Caco-2 (cell line): ENCODE results near the gene SP140L. TPM values are rescaled to one million over a fixed set of nuclear protein-coding genes. Genes with fewer than 3 reads are reported as not detected.
"Not testable (repeated sequence)": the region's sequence is repeated elsewhere in the genome, so short reads cannot be mapped to it uniquely, and the experiment has no call there.

Experiments used
- BruUV-seq: library from RNA; stranded (reverse); fragments of 400-500 nt; replicated peaks from 2 replicates; lab custom pipeline; 2021; lab: Mats Ljungman, UMichigan
- CTCF ChIA-PET: fragments of 300-600 bp; sonication (Branson Sonifier 250); formaldehyde crosslinking; loops from one replicate; lab custom pipeline; 2022; ENCODE audit warnings: antibody characterized with exemption; lab: Charles Lee
- POLR2A ChIA-PET: fragments of 300-600 bp; sonication (Branson Sonifier 250); formaldehyde crosslinking; loops from one replicate; lab custom pipeline; 2022; ENCODE audit warnings: antibody characterized with exemption; lab: Charles Lee
- DNase-seq, 2 experiments: peaks; one replicate each; pipeline versions ENCODE4 v3.0.0 to v3.0.0-alpha.2; 2020 to 2022
- H3K27me3 ChIP-seq: replicated peaks from 2 replicates; pipeline ENCODE4 v1.6.0; 2011; ENCODE audit warnings: low read length; ENCODE audit not compliant: control insufficient read depth, insufficient read depth
- H3K36me3 ChIP-seq: 2 replicates; pipeline ENCODE4 v1.5.1; 2011; ENCODE audit warnings: low read length; ENCODE audit not compliant: control insufficient read depth, insufficient read depth
- H3K4me1 ChIP-seq: fragments of 250-450 bp; sonication (Bioruptor Pico); 2 replicates; pipeline ENCODE4 v1.5.1; 2020; ENCODE audit warnings: mild to moderate bottlenecking
- H3K4me3 ChIP-seq: 2 replicates; pipeline ENCODE4 v1.5.1; 2011; ENCODE audit warnings: low read depth, mild to moderate bottlenecking, control low read depth, low read length
- H3K9me3 ChIP-seq: fragments of 250-450 bp; sonication (Bioruptor Pico); 2 replicates; pipeline ENCODE4 v1.5.1; 2020; ENCODE audit warnings: mild to moderate bottlenecking, moderate library complexity
- H3K27ac Mint-ChIP-seq: one replicate; pipeline ENCODE4 v1.8.0; 2022; ENCODE audit warnings: mixed read lengths; ENCODE audit not compliant: unreplicated experiment
- H3K27me3 Mint-ChIP-seq: one replicate; pipeline ENCODE4 v1.8.0; 2022; ENCODE audit warnings: mixed read lengths; ENCODE audit not compliant: insufficient read depth, unreplicated experiment
- H3K36me3 Mint-ChIP-seq: one replicate; pipeline ENCODE4 v1.8.0; 2022; ENCODE audit warnings: mild to moderate bottlenecking, mixed read lengths; ENCODE audit not compliant: insufficient read depth, unreplicated experiment
- H3K4me1 Mint-ChIP-seq: one replicate; pipeline ENCODE4 v1.8.0; 2022; ENCODE audit warnings: low read depth, mixed read lengths; ENCODE audit not compliant: unreplicated experiment
- H3K4me3 Mint-ChIP-seq: one replicate; pipeline ENCODE4 v1.8.0; 2022; ENCODE audit warnings: mild to moderate bottlenecking, moderate library complexity, mixed read lengths; ENCODE audit not compliant: unreplicated experiment
- H3K9me3 Mint-ChIP-seq: one replicate; pipeline ENCODE4 v1.8.0; 2022; ENCODE audit warnings: mixed read lengths; ENCODE audit not compliant: unreplicated experiment
- intact Hi-C: fragments of 100-400 bp; cut with micrococcal nuclease; formaldehyde crosslinking; loops from one replicate; pipeline ENCODE4 v1.10.0; 2022; ENCODE audit not compliant: unreplicated experiment
- total RNA-seq: library from RNA; stranded (reverse); gene quantifications from 2 replicates; pipeline ENCODE4 v1.2.3, GENCODE V29; 2022
- TF ChIP-seq, protein P1 (sequence below), 2 experiments: fragments of 200-600 bp in 1 of 2; IDR thresholded peaks; 1 replicate in 1 of 2; 2 replicates in 1 of 2; pipeline versions ENCODE4 v1.5.1 to v1.8.0; 2011 to 2022; ENCODE audit warnings: antibody characterized with exemption in 1 of 2, control low read depth in 1 of 2, inconsistent platforms in 1 of 2, low read depth in 1 of 2, low read length in 1 of 2, mild to moderate bottlenecking in 1 of 2, moderate library complexity in 1 of 2; ENCODE audit not compliant: insufficient read depth in 1 of 2, severe bottlenecking in 1 of 2, unreplicated experiment in 1 of 2

SP140L gene
- total RNA-seq, 1 experiment from 2014 or later = not detected

- H3K4me1 ChIP-seq = no peaks in the 10 kb centered on the region
- H3K9me3 ChIP-seq = no peaks in the 10 kb centered on the region
- intact Hi-C loops = no loop called here
- H3K4me3 ChIP-seq = no peak overlapping the region
- TF ChIP-seq, protein P1, sequence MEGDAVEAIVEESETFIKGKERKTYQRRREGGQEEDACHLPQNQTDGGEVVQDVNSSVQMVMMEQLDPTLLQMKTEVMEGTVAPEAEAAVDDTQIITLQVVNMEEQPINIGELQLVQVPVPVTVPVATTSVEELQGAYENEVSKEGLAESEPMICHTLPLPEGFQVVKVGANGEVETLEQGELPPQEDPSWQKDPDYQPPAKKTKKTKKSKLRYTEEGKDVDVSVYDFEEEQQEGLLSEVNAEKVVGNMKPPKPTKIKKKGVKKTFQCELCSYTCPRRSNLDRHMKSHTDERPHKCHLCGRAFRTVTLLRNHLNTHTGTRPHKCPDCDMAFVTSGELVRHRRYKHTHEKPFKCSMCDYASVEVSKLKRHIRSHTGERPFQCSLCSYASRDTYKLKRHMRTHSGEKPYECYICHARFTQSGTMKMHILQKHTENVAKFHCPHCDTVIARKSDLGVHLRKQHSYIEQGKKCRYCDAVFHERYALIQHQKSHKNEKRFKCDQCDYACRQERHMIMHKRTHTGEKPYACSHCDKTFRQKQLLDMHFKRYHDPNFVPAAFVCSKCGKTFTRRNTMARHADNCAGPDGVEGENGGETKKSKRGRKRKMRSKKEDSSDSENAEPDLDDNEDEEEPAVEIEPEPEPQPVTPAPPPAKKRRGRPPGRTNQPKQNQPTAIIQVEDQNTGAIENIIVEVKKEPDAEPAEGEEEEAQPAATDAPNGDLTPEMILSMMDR (IDR thresholded peaks at IDR 0.05; ENCODE audit: insufficient read depth in 1 of 2, low read depth in 1 of 2, low read length in 1 of 2, severe bottlenecking in 1 of 2, unreplicated experiment in 1 of 2) = no peak
- Mint-ChIP-seq H3K27ac (no peak overlapping the region), H3K9me3 (peaks cover 11% of the 10 kb centered on the region), H3K27me3 (no peaks in the 10 kb centered on the region), H3K4me3 (no peak overlapping the region), H3K4me1 (no peaks in the 10 kb centered on the region), H3K36me3 (no peaks in the 10 kb centered on the region)
- ChIA-PET POLR2A (no interaction called here), CTCF (no interaction called here)
- no peaks in the 10 kb centered on the region for H3K27me3 ChIP-seq
- no peaks in the 10 kb centered on the region for H3K36me3 ChIP-seq
- no TSS peak for BruUV-seq
- DNase-seq = no peak
Observed at GRCh38 chr2:230308402-230309000, 18.5 kb upstream of the SP140L start.

GRCh38 chr2:230310792-230311191, 16.2 kb upstream of the SP140L start:
- H3K4me3 ChIP-seq, H3K36me3 ChIP-seq, H3K4me1 ChIP-seq, H3K9me3 ChIP-seq, H3K4me1 Mint-ChIP-seq, POLR2A ChIA-PET, H3K4me3 Mint-ChIP-seq, H3K9me3 Mint-ChIP-seq, DNase-seq, H3K27ac Mint-ChIP-seq, H3K27me3 ChIP-seq, H3K27me3 Mint-ChIP-seq, CTCF ChIA-PET, H3K36me3 Mint-ChIP-seq, BruUV-seq, intact Hi-C loops: not testable (repeated sequence)

DNA sequence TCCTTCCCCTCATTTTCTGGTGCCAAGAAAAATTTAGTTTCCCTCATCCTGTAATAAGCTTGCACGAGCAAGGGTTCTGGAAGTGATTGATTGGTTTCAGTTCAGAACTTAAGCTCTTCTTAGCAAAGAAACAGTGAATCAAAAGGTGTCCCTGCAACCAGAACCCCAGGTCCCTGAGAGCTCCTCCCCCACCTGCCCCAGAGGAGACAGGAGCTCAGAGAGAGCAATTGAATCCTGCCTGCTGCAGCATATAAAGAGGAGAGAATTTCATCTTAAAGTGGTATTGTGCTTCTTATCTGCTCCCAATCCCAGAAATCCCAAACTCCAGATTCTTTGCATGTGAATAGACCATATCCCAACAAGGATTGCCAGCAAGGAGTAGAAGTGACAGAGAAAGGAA, 15.4 kb upstream of the SP140L start:
- DNase-seq, H3K4me1 ChIP-seq, H3K27me3 Mint-ChIP-seq, BruUV-seq, H3K4me3 ChIP-seq, H3K36me3 Mint-ChIP-seq, H3K27me3 ChIP-seq, H3K9me3 Mint-ChIP-seq, H3K36me3 ChIP-seq, POLR2A ChIA-PET, H3K9me3 ChIP-seq, H3K4me3 Mint-ChIP-seq, CTCF ChIA-PET, H3K27ac Mint-ChIP-seq, H3K4me1 Mint-ChIP-seq, intact Hi-C loops: not testable (repeated sequence)

DNA sequence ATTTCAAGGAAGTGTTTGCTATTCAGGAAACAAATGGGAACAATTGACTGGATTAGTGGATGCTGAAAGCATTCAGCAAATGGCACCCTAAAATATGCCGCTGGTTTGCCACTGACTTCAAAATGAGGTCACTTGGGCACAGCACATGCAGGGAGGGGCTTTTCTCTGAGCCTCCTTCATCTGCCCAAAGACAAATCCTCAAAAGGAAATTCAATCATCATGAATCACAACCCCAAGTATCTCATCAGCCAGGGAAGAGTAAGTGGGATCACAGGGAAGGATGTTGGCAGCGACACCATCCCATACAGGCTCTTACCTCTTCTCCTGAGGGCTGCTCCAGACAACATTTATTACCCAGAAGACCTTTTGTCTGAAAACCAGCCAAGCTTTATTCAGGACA, 14.4 kb upstream of the SP140L start:
- H3K4me3 Mint-ChIP-seq = no peak overlapping the region
- Histone ChIP-seq H3K27me3 (no peaks in the 10 kb centered on the region), H3K4me1 (no peaks in the 10 kb centered on the region), H3K4me3 (no peak overlapping the region), H3K36me3 (no peaks in the 10 kb centered on the region), H3K9me3 (no peaks in the 10 kb centered on the region)
- DNase-seq = no peak
- POLR2A ChIA-PET = no interaction called here
- H3K27me3 Mint-ChIP-seq = peaks cover 3% of the 10 kb centered on the region
- TF ChIP-seq, protein P1 (IDR thresholded peaks at IDR 0.05; ENCODE audit: insufficient read depth in 1 of 2, low read depth in 1 of 2, low read length in 1 of 2, severe bottlenecking in 1 of 2, unreplicated experiment in 1 of 2) = no peak
- BruUV-seq = no TSS peak
- H3K4me1 Mint-ChIP-seq = no peaks in the 10 kb centered on the region
- intact Hi-C loops = no loop called here
- no peaks in the 10 kb centered on the region for H3K9me3 Mint-ChIP-seq
- H3K27ac Mint-ChIP-seq = no peak overlapping the region
- CTCF ChIA-PET = no interaction called here
- no peaks in the 10 kb centered on the region for H3K36me3 Mint-ChIP-seq
